ENCODE data around the gene ERBB3.

ERBB3 gene

GRCh38 chr12:56143217-56143616 is 63.3 kb downstream of the ERBB3 start:
- Histone ChIP-seq H3K4me1 (peaks cover 11% of the 10 kb centered on the region), H2AFZ (no peak overlapping the region), H3K27me3 (ENCODE audit: control insufficient read depth, insufficient read depth, low read length) (no peaks in the 10 kb centered on the region), H3K79me2 (no peaks in the 10 kb centered on the region), H3K27ac (peak overlapping the region; percentile 52), H3K9ac (no peak overlapping the region), H3K4me2 (ENCODE audit: low read length) (no peak overlapping the region), H3K4me3 (ENCODE audit: low read depth, low read length) (no peak overlapping the region), H3K9me3 (ENCODE audit: control insufficient read depth, low read length) (no peaks in the 10 kb centered on the region), H3K36me3 (ENCODE audit: control insufficient read depth, insufficient read depth, low read length) (no peaks in the 10 kb centered on the region)
- TF ChIP-seq CTCF (IDR thresholded peaks at IDR 0.05) = no peak

- Histone ChIP-seq H3K79me2 (no peaks in the 10 kb centered on the region), H3K27me3 (ENCODE audit: control insufficient read depth, insufficient read depth, low read length) (no peaks in the 10 kb centered on the region), H3K9me3 (ENCODE audit: control insufficient read depth, low read length) (no peaks in the 10 kb centered on the region), H2AFZ (no peak overlapping the region), H3K4me2 (ENCODE audit: low read length) (no peak overlapping the region), H3K9ac (no peak overlapping the region), H3K36me3 (ENCODE audit: control insufficient read depth, insufficient read depth, low read length) (no peaks in the 10 kb centered on the region), H3K4me3 (ENCODE audit: low read depth, low read length) (no peak overlapping the region), H3K27ac (peak overlapping the region; percentile 52), H3K4me1 (peaks cover 11% of the 10 kb centered on the region)
- no peak for TF ChIP-seq CTCF (IDR thresholded peaks at IDR 0.05)
These were observed 63.9 kb downstream of the ERBB3 start for GRCh38 chr12:56143870-56144269.

- Histone ChIP-seq H3K4me1 (peaks cover 11% of the 10 kb centered on the region), H2AFZ (no peak overlapping the region), H3K9me3 (ENCODE audit: control insufficient read depth, low read length) (no peaks in the 10 kb centered on the region), H3K4me2 (ENCODE audit: low read length) (no peak overlapping the region), H3K27me3 (ENCODE audit: control insufficient read depth, insufficient read depth, low read length) (no peaks in the 10 kb centered on the region), H3K4me3 (ENCODE audit: low read depth, low read length) (no peak overlapping the region), H3K36me3 (ENCODE audit: control insufficient read depth, insufficient read depth, low read length) (no peaks in the 10 kb centered on the region), H3K9ac (no peak overlapping the region), H3K27ac (no peak overlapping the region), H3K79me2 (no peaks in the 10 kb centered on the region)
- TF ChIP-seq CTCF (IDR thresholded peaks at IDR 0.05) = no peak
These were observed 65.3 kb downstream of the ERBB3 start for GRCh38 chr12:56145217-56145616.

- H3K79me2 ChIP-seq = no peaks in the 10 kb centered on the region
- H3K9me3 ChIP-seq (ENCODE audit: control insufficient read depth, low read length) = no peaks in the 10 kb centered on the region
- H3K4me2 ChIP-seq (ENCODE audit: low read length) = peak overlapping the region; percentile 14
- TF ChIP-seq CTCF (IDR thresholded peaks at IDR 0.05) = no peak
- H2AFZ ChIP-seq = peak overlapping the region; percentile 54
- H3K9ac ChIP-seq = no peak overlapping the region
- H3K27me3 ChIP-seq (ENCODE audit: control insufficient read depth, insufficient read depth, low read length) = no peaks in the 10 kb centered on the region
- H3K4me3 ChIP-seq (ENCODE audit: low read depth, low read length) = peak overlapping the region; percentile 14
- H3K4me1 ChIP-seq = peaks cover 16% of the 10 kb centered on the region
- no peaks in the 10 kb centered on the region for H3K36me3 ChIP-seq (ENCODE audit: control insufficient read depth, insufficient read depth, low read length)
- peak overlapping the region; percentile 75 for H3K27ac ChIP-seq
These were observed 66.8 kb downstream of the ERBB3 start for GRCh38 chr12:56146492-56147460.
